Hypothalamus (tissue), 51 donors: ENCODE data around the gene DNAL1.
"Not testable (repeated sequence)": the region's sequence is repeated elsewhere in the genome, so short reads cannot be mapped to it uniquely, and the experiment has no call there.

Experiments used
- DNase-seq, 51 donors: peaks; one replicate each; lab custom pipeline; 2025; lab: John Stamatoyannopoulos, UW

The DNAL1 gene

DNA sequence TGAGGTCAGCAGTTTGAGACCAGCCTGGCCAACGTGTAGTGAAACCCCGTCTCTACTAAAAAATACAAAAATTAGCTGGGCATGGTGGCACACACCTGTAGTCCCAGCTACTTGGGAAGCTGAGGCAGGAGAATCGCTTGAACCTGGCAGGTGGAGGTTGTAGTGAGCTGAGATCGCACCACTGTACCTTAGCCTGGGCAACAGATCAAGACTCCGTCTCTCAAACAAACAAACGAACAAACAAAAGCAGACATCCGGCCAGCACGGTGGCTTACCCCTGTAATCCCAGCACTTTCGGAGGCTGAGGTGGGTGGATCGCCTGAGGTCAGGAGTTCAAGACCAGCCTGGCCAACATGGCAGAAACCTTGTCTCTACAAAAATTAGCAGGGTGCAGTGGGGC, 8.4 kb upstream of the DNAL1 start:
- not testable (repeated sequence) for DNase-seq

DNA sequence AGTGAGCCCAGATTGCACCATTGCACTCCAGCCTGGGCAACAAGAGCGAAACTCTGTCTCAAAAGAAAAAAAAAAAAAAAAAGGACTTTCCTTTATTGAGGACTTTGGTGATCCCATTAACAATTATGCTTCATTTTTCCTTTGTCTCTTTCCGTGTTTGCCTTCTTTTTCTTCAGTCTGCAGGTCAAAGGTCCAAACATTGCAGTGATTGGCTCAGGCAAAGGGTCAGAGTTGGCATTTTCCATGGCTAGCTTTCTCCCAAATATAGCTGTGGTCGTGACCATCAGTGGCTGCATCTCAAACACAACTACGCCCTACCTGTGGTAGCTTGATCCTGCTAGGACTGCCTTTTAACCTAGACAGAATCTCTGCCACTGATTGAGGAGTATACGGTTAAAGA, 7.0 kb upstream of the DNAL1 start:
- no peak for DNase-seq

DNA sequence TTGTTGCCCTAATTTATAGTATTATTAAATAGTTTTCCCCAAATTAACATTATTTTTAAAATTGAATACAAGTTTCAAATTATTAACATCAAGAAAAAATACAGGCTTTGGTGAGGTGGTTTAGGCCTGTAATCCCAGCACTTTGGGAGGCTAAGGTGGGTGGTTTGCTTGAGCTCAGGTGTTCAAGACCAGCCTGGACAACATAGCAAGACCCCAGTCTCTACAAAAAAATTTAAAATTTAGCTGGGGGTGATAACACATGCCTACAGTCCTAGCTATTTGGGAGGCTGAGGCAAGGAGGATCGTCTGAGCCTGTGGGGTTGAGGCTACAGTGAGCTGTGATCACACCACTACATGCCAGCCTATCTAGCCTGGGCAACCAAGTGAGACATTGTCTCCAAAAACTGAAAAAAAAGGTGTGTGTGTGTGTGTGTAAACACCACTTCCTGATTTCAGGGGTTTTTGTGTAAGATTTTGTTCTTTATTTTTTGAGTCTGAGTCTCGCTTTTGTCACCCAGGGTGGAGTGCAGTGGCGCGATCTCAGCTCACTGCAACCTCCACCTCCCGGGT, 3.9 kb upstream of the DNAL1 start:
- DNase-seq = no peak

DNA sequence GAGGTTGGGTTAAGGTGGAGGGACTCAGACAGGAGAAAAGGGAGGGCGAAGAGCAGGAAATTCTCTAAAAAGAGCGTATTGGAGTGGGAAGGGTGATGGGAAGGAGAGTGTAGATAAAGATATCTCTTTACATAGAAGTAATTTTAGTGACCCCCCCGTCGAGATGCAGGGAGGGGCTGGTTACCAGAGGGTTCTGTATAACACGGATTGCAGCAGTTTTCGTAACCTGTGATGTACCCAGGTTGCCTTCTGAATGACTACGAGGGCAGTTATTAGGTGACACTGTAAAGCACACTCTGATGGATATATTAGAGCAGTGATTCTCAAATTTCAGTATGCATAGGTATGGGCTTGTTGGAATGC, 443 bp downstream of the DNAL1 start:
- no peak for DNase-seq

DNA sequence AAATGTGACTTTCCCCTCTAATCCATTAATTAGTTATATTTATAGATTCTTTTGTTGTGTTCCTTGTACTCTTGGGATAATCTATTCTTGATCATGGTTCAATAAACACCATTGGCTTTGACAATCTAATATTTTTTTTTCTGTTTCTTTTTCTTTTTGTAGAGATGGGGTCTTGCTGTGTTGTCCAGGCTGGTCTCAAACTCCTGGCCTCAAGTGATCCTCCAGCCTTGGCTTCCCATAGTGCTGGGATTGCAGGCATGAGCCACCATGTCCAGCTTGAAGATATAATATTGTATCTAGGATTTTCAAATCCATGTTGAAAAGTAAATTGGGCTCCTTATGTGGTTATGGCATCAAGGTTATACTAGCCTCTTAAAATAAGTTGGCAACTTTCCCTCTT, 6.2 kb downstream of the DNAL1 start:
- no peak for DNase-seq

DNA sequence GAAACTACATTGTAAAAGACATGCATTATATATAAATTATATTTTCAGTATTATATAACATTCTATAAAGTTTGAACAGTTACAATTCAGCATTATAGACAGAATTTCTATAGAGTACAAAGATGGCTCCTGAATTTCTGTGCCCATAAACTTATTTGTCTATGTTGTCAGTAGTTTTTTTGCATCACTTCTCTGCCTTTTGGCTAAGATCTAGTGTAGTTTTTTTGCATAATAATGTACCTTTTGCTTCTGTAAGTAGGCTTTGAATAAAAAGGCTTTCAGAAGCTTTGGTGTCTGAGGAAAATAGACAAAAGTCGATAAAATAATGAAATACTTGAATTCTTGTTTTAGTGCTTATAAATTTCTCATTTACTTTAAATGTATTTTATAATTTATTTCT, 11.1 kb downstream of the DNAL1 start:
- DNase-seq = no peak

DNA sequence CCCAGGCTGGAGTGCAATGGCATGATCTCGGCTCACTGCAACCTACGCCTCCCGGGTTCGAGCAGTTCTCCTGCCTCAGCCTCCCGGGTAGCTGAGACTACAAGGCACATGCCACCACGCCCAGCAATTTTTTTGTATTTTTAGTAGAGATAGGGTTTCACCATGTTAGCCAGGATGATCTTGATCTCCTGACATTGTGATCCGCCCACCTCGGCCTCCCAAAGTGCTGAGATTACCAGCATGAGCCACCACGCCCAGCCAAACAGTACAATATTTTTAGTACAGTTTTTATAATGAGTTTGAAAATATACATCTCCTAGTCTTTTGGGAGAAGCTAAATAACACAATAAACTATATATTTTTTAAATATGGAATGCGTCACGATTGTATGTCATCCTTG, 14.4 kb downstream of the DNAL1 start:
- not testable (repeated sequence) for DNase-seq

DNA sequence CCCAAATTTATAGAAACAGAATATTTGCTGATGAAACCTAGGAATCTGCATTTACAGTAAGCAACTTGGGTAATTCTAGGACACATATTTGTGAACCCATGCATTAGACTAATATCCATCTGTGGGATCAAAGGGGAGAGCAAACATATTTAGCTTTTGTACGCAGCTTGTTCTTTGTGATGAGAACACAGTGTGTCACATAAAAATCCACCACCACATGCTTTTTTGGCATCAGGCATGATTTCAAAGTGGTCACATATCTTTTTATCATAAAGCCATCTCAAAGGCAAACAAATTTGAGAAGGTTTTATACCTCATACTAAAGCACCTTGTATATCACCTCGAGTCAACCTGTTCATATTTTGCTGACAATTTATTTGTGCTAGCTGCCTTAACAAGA, 15.7 kb downstream of the DNAL1 start:
- no peak for DNase-seq

DNA sequence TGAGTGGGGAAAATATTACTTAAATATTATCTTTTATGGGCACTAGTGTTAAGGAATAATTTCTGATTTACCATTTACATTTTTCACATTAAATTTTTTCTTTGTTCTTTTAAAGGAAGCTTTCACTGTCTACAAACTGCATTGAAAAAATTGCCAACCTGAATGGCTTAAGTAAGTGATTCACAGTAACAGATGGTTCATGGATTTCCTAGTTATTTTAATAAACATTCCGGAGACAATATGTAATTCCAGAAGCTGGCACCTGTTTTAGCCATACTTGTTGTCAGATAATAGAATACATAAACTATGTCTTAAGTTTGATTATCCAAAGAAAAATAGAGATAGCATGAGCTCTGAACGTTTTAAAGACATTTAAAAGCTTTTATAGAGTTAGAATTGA, 17.1 kb downstream of the DNAL1 start:
- no peak for DNase-seq

DNA sequence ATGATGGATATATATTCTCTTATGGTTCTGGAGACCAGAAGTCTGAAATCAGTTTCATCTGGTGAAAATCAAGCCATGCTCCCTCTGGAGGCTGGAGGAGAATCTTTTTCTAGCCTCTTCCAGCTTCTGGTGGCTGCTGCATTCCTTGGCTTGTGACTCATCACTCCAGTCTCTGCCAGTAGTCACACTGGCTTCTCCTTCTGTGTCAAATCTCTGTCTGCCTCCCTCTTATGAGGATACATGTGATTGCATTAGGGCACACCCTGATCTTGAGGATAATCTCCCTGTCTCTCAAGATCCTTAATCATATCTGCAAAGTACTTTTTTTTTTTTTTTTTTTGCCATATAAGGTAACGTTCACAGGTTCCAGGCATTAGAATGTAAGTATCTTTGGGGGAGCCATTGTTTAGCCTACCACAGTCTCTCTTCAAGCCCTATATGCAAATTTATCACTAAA, 17.7 kb downstream of the DNAL1 start:
- DNase-seq = no peak

DNA sequence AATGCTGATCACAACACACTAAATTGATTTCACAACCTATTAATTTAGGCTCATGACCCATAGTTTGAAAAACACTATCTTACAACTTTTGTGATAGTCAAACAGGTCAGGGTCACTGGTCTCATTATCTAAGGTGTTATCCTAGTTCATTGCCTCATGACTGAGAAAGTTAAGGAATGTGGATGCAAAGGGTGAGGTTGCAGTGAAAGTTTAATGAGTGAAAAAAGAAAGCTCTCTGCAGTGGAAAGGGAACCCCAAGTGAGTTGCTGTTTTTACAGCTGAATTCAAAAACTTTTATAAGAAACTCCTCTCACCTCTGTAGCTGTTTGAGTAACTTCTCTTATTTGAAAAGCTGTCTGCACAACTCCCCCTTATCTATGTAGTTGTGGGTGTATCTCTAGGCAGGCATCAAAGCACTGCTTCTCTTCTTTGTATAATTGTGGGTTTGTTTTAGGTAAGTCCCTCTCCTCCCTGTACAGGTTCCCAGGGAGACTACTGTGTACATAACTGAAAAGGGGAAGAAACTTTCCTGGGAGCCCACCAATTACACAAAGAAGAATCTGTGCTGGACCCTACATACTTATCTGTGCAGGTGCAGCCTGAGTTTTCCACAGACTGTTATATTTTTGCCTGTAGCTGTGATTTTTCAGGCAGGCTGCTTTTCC, 18.9 kb downstream of the DNAL1 start:
- no peak for DNase-seq

DNA sequence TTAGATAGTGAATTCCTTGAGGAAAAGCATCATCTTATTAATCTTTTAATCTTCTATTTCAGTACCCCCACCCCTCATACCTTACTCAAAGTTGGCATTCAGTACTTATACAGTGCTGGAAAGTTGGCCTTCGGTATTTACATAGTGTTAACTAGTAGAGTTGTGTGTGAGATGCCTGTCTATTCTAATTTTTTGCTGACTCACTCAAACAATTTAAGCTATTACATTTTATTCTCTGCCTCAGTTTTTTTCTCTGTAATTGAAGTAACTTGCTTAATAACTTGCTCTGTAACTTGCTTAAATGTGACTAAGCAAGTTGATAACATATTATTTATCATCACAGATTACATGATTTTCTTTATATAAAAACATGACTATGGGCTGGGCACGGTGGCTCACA, 20.3 kb downstream of the DNAL1 start:
- no peak for DNase-seq

DNA sequence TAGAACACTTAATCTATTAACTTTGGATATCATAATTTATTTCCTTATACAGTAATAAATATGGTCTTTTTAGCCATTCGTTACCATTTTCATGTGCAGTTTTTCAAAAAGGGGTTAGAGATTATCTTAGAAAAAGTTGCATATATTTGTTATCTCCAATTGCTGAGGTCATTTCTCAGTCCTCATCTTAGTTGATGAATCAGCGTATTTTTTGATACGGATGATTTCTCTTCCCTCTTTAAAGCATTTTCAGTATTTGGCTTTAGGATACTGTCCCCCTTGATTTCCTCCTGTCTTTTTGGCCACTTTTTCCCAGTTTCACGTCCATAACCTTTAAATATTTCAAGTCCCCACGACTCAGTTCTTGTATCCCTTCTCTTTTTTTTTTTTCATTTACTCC, 21.8 kb downstream of the DNAL1 start:
- no peak for DNase-seq

DNA sequence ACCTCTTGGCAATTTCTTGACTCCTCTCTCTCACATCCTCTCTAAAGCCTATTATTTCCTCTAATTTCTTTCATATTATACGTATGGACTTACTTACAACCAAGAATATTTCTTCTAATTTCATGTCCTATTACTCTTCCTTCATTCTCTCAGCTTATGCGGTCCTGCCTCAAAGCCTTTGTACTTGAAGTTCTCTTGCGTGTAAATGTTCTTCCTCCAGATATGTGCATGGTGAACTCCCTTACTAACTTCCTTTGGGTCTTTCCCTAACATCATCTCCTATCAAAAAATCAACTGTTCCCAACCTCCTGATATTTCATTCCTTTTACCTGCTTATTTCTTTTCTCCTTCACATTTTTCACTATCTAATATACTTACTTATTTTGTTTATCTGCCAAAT, 23.1 kb downstream of the DNAL1 start:
- DNase-seq = no peak

DNA sequence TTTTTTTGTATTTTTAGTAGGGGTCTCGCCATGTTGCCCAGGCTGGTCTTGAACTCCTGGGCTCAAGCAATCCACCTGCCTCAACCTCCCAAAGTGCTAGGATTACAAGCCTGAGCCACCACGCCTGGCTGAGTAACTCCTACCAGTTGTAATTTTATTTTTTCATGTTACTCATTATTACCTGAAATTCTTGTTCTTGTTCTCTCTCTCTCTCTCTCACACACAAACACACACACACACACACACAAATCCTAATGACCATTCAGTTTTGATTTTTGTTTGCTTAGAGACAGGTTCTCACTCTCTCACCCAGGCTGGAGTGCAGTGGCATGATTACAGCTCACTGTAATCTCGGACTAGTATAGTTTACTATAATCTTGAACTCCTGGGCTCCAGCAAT, 30.2 kb downstream of the DNAL1 start:
- DNase-seq = no peak

DNA sequence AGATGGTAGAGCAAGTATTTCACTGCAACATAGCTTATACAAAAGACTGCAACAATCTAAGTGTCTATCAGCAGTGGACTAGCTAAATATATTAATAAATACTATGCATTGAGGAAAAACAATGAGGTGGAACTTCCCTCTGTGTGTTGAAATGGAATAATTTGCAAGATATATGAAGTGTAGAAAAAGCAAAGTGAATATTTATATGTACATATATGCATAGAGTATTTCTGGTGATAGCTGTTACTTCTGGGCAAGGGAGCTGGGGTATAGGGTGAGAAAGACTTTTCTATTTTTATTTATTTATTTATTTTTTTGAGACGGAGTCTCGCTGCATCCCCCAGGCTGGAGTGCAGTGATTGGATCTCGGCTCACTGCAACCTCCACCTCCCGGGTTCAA, 33.9 kb downstream of the DNAL1 start:
- DNase-seq = no peak

DNA sequence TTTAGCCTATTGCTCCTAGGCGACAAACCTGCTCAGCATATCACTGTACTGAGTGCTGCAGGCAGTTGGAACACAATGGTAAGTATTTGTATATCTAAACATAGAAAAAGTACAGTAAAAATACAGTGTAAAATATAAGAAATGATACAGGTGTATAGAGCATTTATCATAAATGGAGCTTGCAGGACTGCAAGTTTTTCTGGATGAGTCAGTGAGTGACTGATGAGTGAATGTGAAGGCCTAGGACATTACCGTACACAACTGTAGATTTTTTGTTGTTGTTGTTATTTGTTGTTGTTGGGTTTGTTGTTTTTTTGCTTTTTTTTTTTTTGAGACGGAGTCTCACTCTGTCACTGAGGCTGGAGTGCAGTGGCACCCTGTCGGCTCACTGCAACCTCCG, 36.0 kb downstream of the DNAL1 start:
- DNase-seq = no peak

DNA sequence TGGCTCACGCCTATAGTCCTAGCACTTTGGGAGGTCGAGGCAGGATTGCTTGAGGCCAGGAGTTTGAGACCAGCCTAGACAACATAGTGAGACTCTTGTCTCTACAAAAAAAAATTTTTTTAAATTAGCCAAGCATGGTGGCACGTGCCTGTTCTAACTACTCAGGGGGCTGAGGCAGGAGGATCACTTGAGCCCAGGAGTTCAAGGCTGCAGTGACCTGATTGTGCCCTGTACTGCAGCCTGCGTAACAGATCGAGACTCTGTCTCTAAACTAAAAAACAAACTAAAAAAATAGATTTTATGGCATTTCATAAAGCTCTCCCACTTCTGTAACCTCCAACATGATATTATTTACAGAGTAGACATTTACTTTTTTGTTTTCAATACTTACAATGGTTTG, 39.8 kb downstream of the DNAL1 start:
- no peak for DNase-seq

DNA sequence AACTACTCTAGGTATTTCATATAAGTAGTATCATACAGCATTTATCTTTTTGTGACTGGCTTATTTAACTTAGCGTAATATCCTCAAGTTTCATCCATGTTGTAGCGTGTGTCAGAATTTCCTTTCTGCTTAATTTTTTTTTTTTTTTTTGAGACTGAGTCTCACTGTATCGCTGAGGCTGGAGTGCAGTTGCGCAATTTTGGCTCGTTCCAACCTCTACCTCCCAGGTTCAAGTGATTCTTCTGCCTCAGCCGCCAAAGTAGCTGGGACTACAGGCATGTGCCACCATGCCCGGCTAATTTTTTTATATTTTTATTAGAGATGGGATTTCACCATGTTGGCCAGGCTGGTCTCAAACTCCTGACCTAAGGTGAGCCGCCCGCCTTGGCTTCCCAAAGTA, 40.5 kb downstream of the DNAL1 start:
- no peak for DNase-seq

DNA sequence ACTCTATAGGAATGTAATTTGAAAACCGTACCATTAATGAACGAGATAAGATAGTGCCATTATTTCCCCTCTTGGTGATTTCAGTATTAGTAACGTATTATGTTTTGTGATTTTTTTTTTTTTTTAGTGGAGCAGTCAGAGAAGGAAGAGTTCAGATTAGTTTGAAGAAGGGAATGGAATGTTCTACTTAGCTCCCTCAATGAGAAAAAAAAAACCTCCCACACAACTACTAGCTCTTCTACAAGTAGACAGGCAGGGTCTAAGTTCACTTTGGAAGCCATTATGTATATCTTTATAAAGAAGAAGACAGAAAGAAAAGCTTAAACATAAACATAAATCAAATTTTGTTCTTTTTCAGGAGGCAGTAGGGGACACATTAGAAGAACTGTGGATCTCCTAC, 42.1 kb downstream of the DNAL1 start:
- no peak for DNase-seq

DNA sequence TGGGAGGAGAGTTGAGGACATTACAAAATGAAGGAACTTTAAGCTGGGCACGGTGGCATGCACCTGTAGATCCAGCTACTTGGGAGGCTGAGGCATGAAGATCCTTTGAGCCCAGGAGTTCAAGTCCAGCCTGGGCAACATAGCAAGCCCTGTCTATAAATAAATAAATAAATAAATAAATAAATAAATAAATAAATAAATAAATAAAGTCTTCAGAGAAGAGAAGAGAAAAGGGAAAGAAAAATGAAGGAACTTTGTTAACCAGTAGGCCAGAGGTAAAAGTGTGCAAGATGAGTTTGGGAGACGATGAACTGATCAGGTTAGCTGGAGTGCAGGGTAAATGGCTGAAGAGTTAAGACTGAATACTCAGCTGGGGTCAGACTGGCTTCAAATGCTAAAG, 49.3 kb downstream of the DNAL1 start:
- DNase-seq = no peak

DNA sequence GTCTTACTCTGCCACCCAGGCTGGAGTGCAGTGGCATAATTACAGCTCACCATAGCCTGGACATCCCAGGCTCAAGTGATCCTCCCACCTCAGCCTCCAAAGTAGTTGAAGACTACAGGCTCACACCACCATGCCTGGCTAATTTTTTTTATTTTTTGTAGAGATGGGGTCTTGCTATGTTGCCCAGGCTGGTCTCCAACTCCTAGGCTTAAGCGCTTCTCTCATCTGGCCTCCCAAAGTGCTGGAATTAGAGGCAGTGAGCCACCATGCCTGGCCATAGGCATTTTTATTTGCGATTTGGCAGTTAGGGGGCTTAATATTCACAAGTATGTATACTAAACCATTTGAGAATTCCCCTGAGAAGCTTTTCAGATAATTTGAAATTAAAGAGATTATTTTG, 50.3 kb downstream of the DNAL1 start:
- no peak for DNase-seq

DNA sequence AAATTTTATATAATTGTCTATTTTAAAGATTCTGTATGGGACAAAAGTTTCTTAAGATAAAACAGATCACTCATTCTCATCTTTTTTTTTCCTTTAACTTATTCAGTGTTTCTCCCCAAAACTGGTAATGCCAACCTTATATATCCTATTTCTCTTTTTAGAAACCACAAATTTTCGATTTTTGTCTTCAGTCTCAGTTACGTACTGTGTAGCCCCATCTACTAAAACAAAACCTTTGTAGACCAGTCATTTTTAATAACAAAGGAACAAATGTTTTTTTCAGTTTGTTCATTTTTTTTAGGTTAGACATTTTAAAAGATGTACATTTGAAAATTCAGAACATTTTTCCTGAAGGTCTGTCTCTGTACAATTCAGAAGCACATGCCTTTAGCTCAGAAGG, 51.2 kb downstream of the DNAL1 start:
- DNase-seq = no peak
